Measurements from ENCODE around the gene ANXA6. TPM values are rescaled to one million over a fixed set of nuclear protein-coding genes. Genes with fewer than 3 reads are reported as not detected.

Gene ANXA6
- total and polyA plus RNA-seq, 2 experiments from 2014 or later: 122 to 152 TPM

GRCh38 chr5:151065609-151066008 lies 92.0 kb downstream of the ANXA6 start:
- 94% methylated on average over 1 of the region's 1 CpG for WGBS (ENCODE audit: low lambda C conversion rate, missing lambda C conversion rate)
- Histone ChIP-seq H3K9me3 (ENCODE audit: low read depth) (no peaks in the 10 kb centered on the region), H3K4me3 (no peak overlapping the region), H3K9me2 (replicated peaks; ENCODE audit: insufficient read depth) (no peaks in the 10 kb centered on the region), H3K27me3 (no peaks in the 10 kb centered on the region), H4K20me1 (ENCODE audit: insufficient read depth, poor library complexity, severe bottlenecking) (peaks cover 42% of the 10 kb centered on the region), H3K27ac (no peak overlapping the region), H3K36me3 (replicated peaks; ENCODE audit: insufficient read depth, low read depth) (no peaks in the 10 kb centered on the region), H2AFZ (no peak overlapping the region), H3K79me2 (peaks cover 79% of the 10 kb centered on the region), H3K4me2 (no peak overlapping the region), H3K4me1 (ENCODE audit: insufficient read depth) (peaks cover 13% of the 10 kb centered on the region)
- no peak for TF ChIP-seq EZH2phosphoT487 (IDR thresholded peaks at IDR 0.05; ENCODE audit: low read depth, severe bottlenecking, unreplicated experiment)
- no peak for TF ChIP-seq EZH2 (IDR thresholded peaks at IDR 0.05; ENCODE audit: borderline replicate concordance)
- no peak for TF ChIP-seq CTCF (IDR thresholded peaks at IDR 0.05; ENCODE audit: poor library complexity)
- no peak for DNase-seq (ENCODE audit: low spot score)

- Histone ChIP-seq H2AFZ (no peak overlapping the region), H4K20me1 (ENCODE audit: insufficient read depth, poor library complexity, severe bottlenecking) (peaks cover 37% of the 10 kb centered on the region), H3K4me3 (no peak overlapping the region), H3K4me1 (ENCODE audit: insufficient read depth) (peaks cover 13% of the 10 kb centered on the region), H3K27ac (no peak overlapping the region), H3K4me2 (no peak overlapping the region), H3K27me3 (no peaks in the 10 kb centered on the region), H3K9me3 (ENCODE audit: low read depth) (no peaks in the 10 kb centered on the region), H3K36me3 (replicated peaks; ENCODE audit: insufficient read depth, low read depth) (no peaks in the 10 kb centered on the region), H3K9me2 (replicated peaks; ENCODE audit: insufficient read depth) (no peaks in the 10 kb centered on the region), H3K79me2 (peaks cover 73% of the 10 kb centered on the region)
- TF ChIP-seq EZH2 (IDR thresholded peaks at IDR 0.05; ENCODE audit: borderline replicate concordance) (no peak), CTCF (IDR thresholded peaks at IDR 0.05; ENCODE audit: poor library complexity) (no peak), EZH2phosphoT487 (IDR thresholded peaks at IDR 0.05; ENCODE audit: low read depth, severe bottlenecking, unreplicated experiment) (no peak)
- no peak for DNase-seq (ENCODE audit: low spot score)
- 98% methylated on average over 12 of the region's 12 CpGs for WGBS (ENCODE audit: low lambda C conversion rate, missing lambda C conversion rate)
Measured at GRCh38 chr5:151064916-151065499, 92.6 kb downstream of the ANXA6 start.

- Histone ChIP-seq H3K79me2 (peaks cover 56% of the 10 kb centered on the region), H3K36me3 (replicated peaks; ENCODE audit: insufficient read depth, low read depth) (no peaks in the 10 kb centered on the region)
Measured at GRCh38 chr5:151063142-151063989, 94.2 kb downstream of the ANXA6 start.

More at GRCh38 chr5:151063142-151063989, 94.2 kb downstream of the ANXA6 start:
- WGBS (ENCODE audit: low lambda C conversion rate, missing lambda C conversion rate): 89% methylated on average over 17 of the region's 17 CpGs
- Histone ChIP-seq H3K27ac (peak overlapping the region; percentile 51), H3K4me1 (ENCODE audit: insufficient read depth) (peaks cover 13% of the 10 kb centered on the region), H2AFZ (no peak overlapping the region), H3K4me2 (no peak overlapping the region), H4K20me1 (ENCODE audit: insufficient read depth, poor library complexity, severe bottlenecking) (peaks cover 27% of the 10 kb centered on the region), H3K27me3 (no peaks in the 10 kb centered on the region), H3K4me3 (no peak overlapping the region), H3K9me3 (ENCODE audit: low read depth) (no peaks in the 10 kb centered on the region), H3K9me2 (replicated peaks; ENCODE audit: insufficient read depth) (no peaks in the 10 kb centered on the region)
- no peak for TF ChIP-seq EZH2 (IDR thresholded peaks at IDR 0.05; ENCODE audit: borderline replicate concordance)
- no peak for TF ChIP-seq CTCF (IDR thresholded peaks at IDR 0.05; ENCODE audit: poor library complexity)
- TF ChIP-seq EZH2phosphoT487 (IDR thresholded peaks at IDR 0.05; ENCODE audit: low read depth, severe bottlenecking, unreplicated experiment): no peak
- no peak for DNase-seq (ENCODE audit: low spot score)
